HG02588 (cell line): ENCODE measurements around the gene CDC42EP5.

Experiments
- ATAC-seq: cut with Tn5 transposase; IDR thresholded peaks from one replicate; pipeline ENCODE4 v1.9.1; 2021; ENCODE audit warnings: mild to moderate bottlenecking, moderate library complexity; ENCODE audit not compliant: unreplicated experiment

Gene CDC42EP5

GRCh38 chr19:54428323-54429175 is 44.5 kb downstream of the CDC42EP5 start:
- ATAC-seq = no peak

- ATAC-seq = no peak
Observed at GRCh38 chr19:54427586-54427985, 45.5 kb downstream of the CDC42EP5 start.

- no peak for ATAC-seq
Observed at GRCh38 chr19:54426291-54426931, 46.7 kb downstream of the CDC42EP5 start.

GRCh38 chr19:54425382-54425723 is 47.7 kb downstream of the CDC42EP5 start:
- ATAC-seq = no peak

- ATAC-seq = no peak
Observed at GRCh38 chr19:54424660-54425381, 48.3 kb downstream of the CDC42EP5 start.

GRCh38 chr19:54424201-54424600 is 48.9 kb downstream of the CDC42EP5 start:
- ATAC-seq = no peak

GRCh38 chr19:54422136-54422535 is 51.0 kb downstream of the CDC42EP5 start:
- no peak for ATAC-seq

GRCh38 chr19:54421521-54421920 is 51.6 kb downstream of the CDC42EP5 start:
- no peak for ATAC-seq

GRCh38 chr19:54421169-54421516 is 52.0 kb downstream of the CDC42EP5 start:
- no peak for ATAC-seq

GRCh38 chr19:54420383-54421168 is 52.5 kb downstream of the CDC42EP5 start:
- ATAC-seq = no peak

GRCh38 chr19:54420068-54420382 is 53.1 kb downstream of the CDC42EP5 start:
- ATAC-seq = no peak

GRCh38 chr19:54418930-54419800 is 53.9 kb downstream of the CDC42EP5 start:
- ATAC-seq = no peak

- ATAC-seq = no peak
Observed at GRCh38 chr19:54418030-54418929, 54.8 kb downstream of the CDC42EP5 start.

- ATAC-seq = no peak
Observed at GRCh38 chr19:54416695-54417491, 56.2 kb downstream of the CDC42EP5 start.

GRCh38 chr19:54415901-54416673 is 57.0 kb downstream of the CDC42EP5 start:
- no peak for ATAC-seq

- ATAC-seq = no peak
Observed at GRCh38 chr19:54415208-54415900, 57.7 kb downstream of the CDC42EP5 start, which contains the start of gene TTYH1. TTYH1 (plus strand) TSS chr19:54415464; CDS start chr19:54415553, 89 bp downstream.
